ENCODE data around the gene SAMD7. TPM values are rescaled to one million over a fixed set of nuclear protein-coding genes. Genes with fewer than 3 reads are reported as not detected.

Gene SAMD7
- total and polyA plus RNA-seq, 2 experiments from 2014 or later = not detected

DNA sequence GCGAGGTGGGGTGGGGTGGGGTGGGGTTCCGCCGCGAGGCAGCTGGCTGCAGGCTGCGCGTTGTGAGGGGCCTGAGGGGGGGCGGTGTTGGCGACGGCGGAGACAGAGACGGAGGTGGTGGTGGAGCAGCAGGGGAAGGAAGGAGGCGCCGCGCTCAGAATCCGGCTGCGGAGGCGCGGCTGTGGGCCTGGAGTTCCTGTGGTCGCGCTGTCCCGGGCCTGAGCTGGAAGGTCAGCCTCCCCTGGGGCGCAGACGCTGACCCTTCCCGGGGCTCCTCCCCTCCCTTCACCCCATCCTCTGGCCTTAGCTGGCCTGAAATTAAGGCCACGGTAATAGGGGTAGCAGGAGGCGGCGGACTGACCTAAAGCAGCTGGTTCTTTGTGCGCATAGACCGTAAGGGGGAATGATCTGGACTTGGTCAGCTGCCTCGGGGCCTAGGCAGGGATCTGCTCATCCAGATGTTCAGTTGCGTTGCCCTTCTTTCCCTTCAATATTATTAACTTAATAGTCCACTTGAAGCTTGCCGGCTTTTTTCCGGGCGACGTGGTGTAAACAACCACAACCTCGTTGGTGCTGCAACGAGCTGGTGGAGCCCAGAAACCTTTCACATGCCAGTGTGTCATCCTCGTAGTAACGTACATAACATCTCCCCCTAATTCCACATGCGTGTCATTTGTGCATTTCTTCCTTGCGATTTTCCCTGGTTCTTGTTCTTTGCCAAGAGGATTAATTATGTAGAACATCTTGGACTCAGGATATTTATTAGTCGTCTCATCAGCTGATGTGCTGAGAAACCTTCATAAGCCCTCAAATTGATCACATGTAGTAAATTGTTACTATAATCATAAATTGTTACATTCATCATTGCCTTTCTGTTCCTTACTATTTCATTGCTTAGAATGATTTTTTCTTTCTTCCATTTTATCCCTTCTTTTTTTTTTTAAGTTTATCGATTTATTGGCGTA lies 55.9 kb downstream of the SAMD7 start:
- TF ChIP-seq, protein P1, sequence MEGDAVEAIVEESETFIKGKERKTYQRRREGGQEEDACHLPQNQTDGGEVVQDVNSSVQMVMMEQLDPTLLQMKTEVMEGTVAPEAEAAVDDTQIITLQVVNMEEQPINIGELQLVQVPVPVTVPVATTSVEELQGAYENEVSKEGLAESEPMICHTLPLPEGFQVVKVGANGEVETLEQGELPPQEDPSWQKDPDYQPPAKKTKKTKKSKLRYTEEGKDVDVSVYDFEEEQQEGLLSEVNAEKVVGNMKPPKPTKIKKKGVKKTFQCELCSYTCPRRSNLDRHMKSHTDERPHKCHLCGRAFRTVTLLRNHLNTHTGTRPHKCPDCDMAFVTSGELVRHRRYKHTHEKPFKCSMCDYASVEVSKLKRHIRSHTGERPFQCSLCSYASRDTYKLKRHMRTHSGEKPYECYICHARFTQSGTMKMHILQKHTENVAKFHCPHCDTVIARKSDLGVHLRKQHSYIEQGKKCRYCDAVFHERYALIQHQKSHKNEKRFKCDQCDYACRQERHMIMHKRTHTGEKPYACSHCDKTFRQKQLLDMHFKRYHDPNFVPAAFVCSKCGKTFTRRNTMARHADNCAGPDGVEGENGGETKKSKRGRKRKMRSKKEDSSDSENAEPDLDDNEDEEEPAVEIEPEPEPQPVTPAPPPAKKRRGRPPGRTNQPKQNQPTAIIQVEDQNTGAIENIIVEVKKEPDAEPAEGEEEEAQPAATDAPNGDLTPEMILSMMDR (IDR thresholded peaks at IDR 0.05; ENCODE audit: low read depth, low read length) = no peak
- Histone ChIP-seq H3K36me3 (no peaks in the 10 kb centered on the region), H3K9me3 (ENCODE audit: low read depth) (no peaks in the 10 kb centered on the region), H3K27ac (peak overlapping the region; percentile 99), H3K4me1 (ENCODE audit: low read depth) (peaks cover 22% of the 10 kb centered on the region), H3K4me3 (peak overlapping the region; percentile 73), H3K27me3 (no peaks in the 10 kb centered on the region)
- DNase-seq (ENCODE audit: low read depth in 1 of 2, low spot score in 1 of 2) = peak; percentile 71 to 80

GRCh38 chr3:169968224-169968885 lies 57.0 kb downstream of the SAMD7 start:
- DNase-seq (ENCODE audit: low read depth in 1 of 2, low spot score in 1 of 2) = no peak
- Histone ChIP-seq H3K9me3 (ENCODE audit: low read depth) (no peaks in the 10 kb centered on the region), H3K27me3 (no peaks in the 10 kb centered on the region), H3K4me3 (peak overlapping the region; percentile 73), H3K4me1 (ENCODE audit: low read depth) (peaks cover 22% of the 10 kb centered on the region), H3K27ac (peak overlapping the region; percentile 99), H3K36me3 (no peaks in the 10 kb centered on the region)
- TF ChIP-seq, protein P1 (IDR thresholded peaks at IDR 0.05; ENCODE audit: low read depth, low read length) = no peak

DNA sequence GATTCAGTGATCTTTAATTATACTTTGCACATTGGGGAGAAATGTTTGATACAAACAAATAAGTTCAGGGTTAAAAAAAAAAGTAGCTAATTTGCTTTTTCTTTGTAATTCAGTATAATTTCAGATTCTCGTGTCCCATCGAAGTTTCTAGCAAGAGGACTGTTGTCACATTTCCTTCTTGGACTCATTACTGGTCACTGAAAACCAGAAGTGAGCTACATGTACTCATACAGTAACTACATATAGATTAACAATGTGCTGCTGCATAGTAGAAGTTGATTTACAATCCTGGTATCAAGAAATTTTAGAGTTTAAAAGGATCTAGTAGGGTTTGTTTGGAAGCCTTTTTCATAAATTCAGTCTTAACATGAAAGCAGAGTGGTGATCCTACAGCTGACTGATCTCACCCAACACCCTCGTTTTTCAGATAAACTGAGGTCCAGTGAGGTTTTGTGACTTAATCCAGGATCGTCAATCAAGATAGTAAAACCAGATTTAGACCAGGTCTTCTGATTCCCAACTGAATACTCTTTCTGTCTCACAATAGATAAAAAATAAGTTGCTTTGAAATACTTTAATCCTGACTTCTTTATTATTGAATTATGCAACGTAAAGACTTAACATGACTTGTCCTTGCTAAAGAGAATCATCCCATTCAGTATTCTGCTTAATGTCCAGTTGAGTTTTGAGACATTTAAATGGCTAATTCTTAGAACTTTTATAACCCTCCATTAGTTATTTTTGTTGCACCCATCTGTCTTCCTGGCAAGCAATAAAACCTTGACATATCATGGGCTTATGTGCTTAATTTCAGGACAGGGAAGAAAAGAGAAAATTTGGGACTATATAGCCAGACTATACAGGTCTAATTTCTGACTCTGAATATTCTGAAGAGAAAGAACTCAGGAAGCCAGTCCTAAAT lies 58.1 kb downstream of the SAMD7 start:
- Histone ChIP-seq H3K27ac (no peak overlapping the region), H3K36me3 (no peaks in the 10 kb centered on the region), H3K4me3 (peak overlapping the region; percentile 73), H3K27me3 (no peaks in the 10 kb centered on the region), H3K4me1 (ENCODE audit: low read depth) (peaks cover 22% of the 10 kb centered on the region), H3K9me3 (ENCODE audit: low read depth) (no peaks in the 10 kb centered on the region)
- TF ChIP-seq, protein P1 (IDR thresholded peaks at IDR 0.05; ENCODE audit: low read depth, low read length) = no peak
- DNase-seq (ENCODE audit: low read depth in 1 of 2, low spot score in 1 of 2) = no peak

DNA sequence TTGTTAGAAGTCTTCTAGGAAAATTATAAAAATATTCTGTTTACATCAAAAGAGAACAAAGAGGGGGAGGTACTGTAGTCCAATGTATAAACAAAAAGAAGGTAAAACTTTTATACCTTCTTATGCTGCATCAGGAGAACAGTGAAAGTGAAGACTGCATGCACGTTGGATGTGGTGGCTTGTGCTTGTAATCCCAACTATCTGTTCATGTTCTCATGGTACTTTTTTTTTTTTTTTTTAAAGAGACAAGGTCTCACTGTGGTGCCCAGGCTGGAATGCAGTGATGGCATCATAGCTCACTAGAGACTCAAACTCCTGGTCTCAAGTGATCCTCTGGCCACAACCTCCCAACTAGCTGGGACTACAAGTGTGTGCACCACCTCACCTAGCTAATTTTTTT lies 59.5 kb downstream of the SAMD7 start:
- Histone ChIP-seq H3K9me3 (ENCODE audit: low read depth) (no peaks in the 10 kb centered on the region), H3K27me3 (no peaks in the 10 kb centered on the region), H3K4me1 (ENCODE audit: low read depth) (peaks cover 22% of the 10 kb centered on the region), H3K4me3 (no peak overlapping the region), H3K36me3 (peaks cover 5% of the 10 kb centered on the region), H3K27ac (no peak overlapping the region)
- no peak for DNase-seq (ENCODE audit: low read depth in 1 of 2, low spot score in 1 of 2)
- TF ChIP-seq, protein P1 (IDR thresholded peaks at IDR 0.05; ENCODE audit: low read depth, low read length) = no peak

DNA sequence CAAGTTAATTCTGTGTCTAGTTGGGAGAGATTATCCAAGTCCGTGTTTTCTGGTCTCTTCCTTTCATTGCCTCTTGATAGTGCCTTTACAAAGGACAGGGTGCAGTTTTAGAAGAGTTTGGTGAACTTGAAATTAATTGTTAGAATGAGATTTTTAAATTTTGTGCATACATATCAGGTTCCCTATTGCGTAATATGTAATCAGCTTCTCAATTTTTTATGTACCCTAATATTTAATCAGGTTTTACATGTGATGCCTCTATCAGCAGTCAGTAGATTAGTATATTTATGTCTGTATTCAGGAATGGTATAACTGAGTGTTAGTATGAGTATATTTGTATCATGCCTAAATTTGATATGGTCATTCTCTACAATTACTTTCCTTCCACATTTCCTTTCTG lies 60.1 kb downstream of the SAMD7 start:
- TF ChIP-seq, protein P1 (IDR thresholded peaks at IDR 0.05; ENCODE audit: low read depth, low read length) = no peak
- Histone ChIP-seq H3K27me3 (no peaks in the 10 kb centered on the region), H3K4me3 (no peak overlapping the region), H3K9me3 (ENCODE audit: low read depth) (no peaks in the 10 kb centered on the region), H3K36me3 (peaks cover 11% of the 10 kb centered on the region), H3K4me1 (ENCODE audit: low read depth) (peaks cover 22% of the 10 kb centered on the region), H3K27ac (no peak overlapping the region)
- DNase-seq (ENCODE audit: low read depth in 1 of 2, low spot score in 1 of 2) = no peak
